HK-2 (cell line): Measurements from ENCODE around the gene ASF1B.
"Not testable (repeated sequence)": the region's sequence is repeated elsewhere in the genome, so short reads cannot be mapped to it uniquely, and the experiment has no call there.

Source experiments
- DNase-seq: peaks from one replicate; pipeline ENCODE4 v3.0.0-alpha.2; 2018; ENCODE audit not compliant: unreplicated experiment

The ASF1B gene

GRCh38 chr19:14160017-14160703 is 23.8 kb upstream of the ASF1B start:
- DNase-seq, result no peak

- no peak for DNase-seq
Observed at GRCh38 chr19:14159059-14159458, 22.7 kb upstream of the ASF1B start.

- DNase-seq, result no peak
Observed at GRCh38 chr19:14158276-14159023, 22.1 kb upstream of the ASF1B start.

- DNase-seq, result no peak
Observed at GRCh38 chr19:14156971-14157717, 20.8 kb upstream of the ASF1B start.

- DNase-seq, result no peak
Observed at GRCh38 chr19:14156122-14156521, 19.7 kb upstream of the ASF1B start.

- DNase-seq, result no peak
Observed at GRCh38 chr19:14155371-14155770, 19.0 kb upstream of the ASF1B start.

- DNase-seq, result no peak
Observed at GRCh38 chr19:14152713-14153112, 16.3 kb upstream of the ASF1B start.

- DNase-seq, result no peak
Observed at GRCh38 chr19:14150770-14151661, 14.6 kb upstream of the ASF1B start.

GRCh38 chr19:14150041-14150769 is 13.8 kb upstream of the ASF1B start:
- DNase-seq, result no peak

GRCh38 chr19:14149509-14149994 is 13.2 kb upstream of the ASF1B start:
- no peak for DNase-seq

- no peak for DNase-seq
Observed at GRCh38 chr19:14148751-14149410, 12.5 kb upstream of the ASF1B start.

GRCh38 chr19:14147797-14148605 is 11.6 kb upstream of the ASF1B start:
- DNase-seq, result peak; percentile 62

GRCh38 chr19:14146789-14147216 is 10.4 kb upstream of the ASF1B start:
- no peak for DNase-seq

GRCh38 chr19:14146169-14146568 is 9.8 kb upstream of the ASF1B start:
- not testable (repeated sequence) for DNase-seq

GRCh38 chr19:14145381-14145780 is 9.0 kb upstream of the ASF1B start:
- no peak for DNase-seq

- DNase-seq, result no peak
Observed at GRCh38 chr19:14142262-14143190, 6.1 kb upstream of the ASF1B start.

GRCh38 chr19:14141041-14141440 is 4.7 kb upstream of the ASF1B start:
- no peak for DNase-seq

- no peak for DNase-seq
Observed at GRCh38 chr19:14139944-14140343, 3.6 kb upstream of the ASF1B start.
